Cerebellar cortex (tissue), 1 donor: ENCODE data around the gene KIZ.

Experiments used
- DNase-seq: peaks from one replicate; pipeline ENCODE4 v3.0.0-alpha.2; 2015; ENCODE audit warnings: low spot score

KIZ gene

DNA sequence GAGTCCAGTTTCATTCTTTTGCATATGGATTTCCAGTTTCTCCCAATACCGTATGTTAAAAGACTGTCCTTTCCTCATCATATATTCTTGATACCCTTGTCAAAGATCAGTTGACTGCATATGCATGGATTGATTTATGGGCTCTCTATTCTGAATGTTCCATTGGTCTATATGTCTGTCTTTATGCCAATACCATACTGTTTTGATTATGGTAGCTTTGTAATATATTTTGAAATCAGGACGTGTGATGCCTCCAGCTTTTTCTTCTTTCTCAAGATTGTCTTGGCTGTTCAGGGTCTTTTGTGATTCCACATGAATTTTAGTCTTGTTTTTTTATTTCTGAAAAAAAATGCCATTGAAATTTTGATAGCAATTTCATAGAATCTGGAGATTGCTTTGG lies 51.9 kb downstream of the KIZ start:
- DNase-seq: no peak

DNA sequence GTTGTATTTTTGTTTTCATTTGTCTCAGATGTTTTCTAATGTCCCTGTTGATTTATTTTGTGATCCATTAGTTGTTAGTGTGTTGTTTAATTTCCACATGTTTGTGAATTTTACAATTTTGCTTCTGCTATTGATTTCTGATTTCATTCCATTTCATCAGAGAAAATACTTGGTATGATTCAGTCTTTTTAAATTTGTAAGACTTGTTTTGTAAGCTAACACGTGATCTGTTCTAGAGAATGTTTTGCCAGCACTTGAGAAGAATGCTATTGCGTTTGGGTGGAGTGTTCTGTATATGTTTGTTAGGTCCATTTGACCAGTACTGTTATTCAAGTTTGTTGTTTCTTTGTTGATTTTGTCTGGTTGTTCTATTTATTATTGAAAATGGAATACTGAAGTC lies 53.9 kb downstream of the KIZ start:
- no peak for DNase-seq

DNA sequence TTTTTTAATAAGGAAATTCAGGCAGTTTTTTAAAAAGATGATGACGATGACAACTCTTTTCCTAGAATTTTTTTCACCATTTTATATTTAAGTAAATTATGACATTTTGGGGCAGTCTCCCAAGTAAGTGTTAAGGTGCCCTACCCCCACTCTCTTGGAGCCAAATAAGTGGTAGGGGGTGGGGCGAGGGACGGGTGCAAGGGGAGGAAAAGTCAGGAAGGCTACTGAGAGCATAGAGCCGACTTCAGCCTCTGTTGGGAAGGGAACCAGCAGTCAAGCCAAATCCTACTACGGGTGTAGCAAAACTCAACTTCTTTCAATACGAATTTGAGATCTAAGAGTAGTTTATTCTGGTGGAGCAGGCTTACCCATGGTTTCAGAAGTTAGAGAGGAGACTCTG lies 54.4 kb downstream of the KIZ start:
- no peak for DNase-seq

DNA sequence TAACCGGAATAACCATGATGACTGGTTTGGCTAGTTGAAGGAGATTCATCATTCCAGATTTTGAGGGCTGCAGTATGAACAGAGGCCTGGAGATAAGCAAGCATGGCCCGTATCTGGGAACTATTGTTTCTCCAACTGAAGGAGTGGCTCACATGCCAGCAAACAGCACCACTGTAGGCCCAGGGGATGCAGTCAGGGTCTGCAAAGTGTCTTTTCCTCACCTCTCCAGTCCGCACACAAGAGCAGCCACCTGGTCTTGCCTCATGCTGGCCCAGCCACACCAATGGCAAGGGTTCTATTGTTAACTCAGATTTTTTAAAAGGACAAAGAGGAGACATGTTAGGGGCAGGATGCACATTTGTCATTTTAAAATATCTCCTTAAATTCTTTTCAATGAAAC lies 55.1 kb downstream of the KIZ start:
- no peak for DNase-seq

DNA sequence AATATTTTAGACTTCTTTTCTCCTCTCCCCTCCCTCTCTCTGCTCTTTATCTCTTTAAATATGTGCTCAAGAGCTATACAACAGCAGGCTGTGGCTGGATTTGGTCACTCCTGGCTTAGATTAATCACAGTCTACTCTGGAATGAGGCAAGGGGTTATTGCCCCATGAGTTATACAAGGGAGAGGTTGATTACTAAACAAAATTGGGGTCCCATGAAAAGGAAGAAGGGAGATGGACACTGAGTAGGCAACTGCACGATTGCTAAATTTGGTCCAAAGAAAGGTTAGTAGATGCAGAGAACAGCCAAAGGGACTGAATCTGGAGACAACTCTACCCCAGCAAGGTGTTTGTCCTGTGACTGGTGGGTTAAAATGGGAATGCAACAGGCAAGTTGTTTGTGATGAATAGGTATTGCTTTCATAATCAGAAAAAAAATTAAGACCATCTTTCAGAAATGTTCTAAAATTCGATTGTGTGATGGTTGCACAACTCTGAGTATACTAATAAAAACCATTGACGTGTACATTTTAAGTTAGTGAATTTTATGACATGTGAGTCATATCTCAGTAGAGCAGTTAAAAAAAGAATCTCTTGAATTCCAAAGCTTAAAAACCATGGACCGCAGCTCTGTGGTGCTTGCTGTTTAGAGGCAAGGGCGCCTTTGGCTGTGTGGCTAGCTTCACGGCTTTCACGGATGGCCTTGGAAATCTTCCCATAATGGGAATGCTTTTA lies 57.1 kb downstream of the KIZ start:
- no peak for DNase-seq

DNA sequence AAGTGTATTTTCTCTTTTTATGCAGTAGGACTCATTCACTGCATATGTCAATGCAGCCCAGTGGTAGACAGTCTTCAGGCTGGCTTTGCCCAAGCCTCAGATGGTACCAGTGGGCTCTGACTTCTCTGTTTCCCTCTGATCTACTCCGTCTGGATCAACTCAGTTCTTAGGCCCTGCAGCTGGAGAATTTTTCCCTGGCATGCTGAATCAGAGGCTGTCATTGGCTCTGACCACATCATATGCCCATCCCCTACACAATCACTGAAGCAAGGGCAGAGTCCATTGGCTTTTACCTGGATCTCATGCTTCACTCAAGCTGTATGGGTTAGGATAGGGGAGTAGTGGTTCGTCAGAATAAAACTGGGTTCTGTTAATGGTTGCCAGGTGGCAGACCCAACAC lies 57.8 kb downstream of the KIZ start:
- DNase-seq: no peak

DNA sequence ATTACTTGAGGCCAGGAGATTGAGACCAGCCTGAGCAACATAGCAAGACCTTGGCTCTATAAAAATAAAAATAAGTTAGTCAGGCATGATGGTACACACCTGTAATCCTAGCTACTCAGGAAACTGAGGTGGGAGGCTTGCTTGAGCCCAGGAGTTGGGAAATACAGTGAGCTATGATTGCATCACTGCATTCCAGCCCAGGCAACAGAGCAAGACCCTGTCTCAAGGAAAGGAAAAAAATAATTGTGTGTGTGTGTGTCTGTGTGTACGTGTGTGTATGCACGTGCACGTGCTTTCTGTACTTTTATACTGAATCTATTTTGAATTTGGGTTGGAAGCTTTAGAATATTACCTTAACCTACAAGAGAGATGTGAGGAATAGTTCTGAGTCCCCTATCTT lies 58.9 kb downstream of the KIZ start:
- no peak for DNase-seq

DNA sequence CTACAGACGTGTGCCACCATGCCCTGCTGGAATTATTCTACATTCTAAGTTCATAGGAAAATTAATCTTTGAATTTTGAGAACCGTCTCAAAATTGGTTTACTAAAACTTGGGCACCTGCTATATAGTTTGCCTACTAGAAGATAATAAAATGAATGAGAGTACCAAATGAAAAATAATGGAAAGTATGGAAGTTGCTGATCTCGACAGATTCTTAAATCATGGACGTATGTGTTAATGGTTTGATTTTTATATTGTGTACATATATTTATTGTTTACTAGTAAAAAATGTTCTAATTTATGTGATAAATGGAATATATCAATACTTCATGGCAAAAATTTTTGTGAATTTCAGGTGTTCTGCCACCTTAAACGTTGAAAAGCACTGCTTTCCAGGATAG lies 60.0 kb downstream of the KIZ start:
- DNase-seq: no peak

DNA sequence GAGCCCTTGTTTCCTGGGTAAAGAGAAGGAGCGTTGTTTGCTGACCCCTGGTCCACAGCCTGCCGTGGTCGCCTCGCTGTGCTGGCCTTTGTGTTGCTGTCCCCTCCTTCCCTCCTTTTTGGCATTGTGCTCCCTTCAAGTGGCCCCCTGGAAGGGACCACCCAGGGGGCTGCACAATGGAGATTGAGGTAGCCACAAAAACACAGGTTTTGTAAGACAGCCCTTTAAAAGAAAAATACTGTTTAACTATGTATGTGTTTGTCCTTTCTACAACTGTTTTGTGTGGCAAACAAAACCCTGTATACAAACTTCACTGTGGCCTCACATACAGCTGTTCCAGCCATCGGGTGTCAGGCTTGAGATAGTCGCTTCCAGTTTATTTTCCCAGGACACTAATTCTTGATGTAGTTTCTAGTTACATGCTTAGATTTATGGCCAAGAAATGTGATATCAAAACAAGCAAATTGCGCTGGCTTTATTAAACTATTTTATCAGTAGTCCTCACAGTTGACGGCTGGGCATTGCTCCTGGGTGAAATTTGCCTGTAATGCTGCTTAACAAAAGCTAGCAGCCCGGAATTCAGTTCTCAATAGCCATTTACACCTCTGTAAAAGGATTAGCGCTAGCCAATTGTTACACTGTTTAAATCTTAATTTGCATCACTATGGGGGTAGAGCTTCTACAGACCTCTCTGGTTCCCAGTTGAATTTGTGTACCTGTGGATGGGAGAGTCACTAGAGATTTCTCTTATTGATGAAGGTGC lies 64.1 kb downstream of the KIZ start:
- no peak for DNase-seq

DNA sequence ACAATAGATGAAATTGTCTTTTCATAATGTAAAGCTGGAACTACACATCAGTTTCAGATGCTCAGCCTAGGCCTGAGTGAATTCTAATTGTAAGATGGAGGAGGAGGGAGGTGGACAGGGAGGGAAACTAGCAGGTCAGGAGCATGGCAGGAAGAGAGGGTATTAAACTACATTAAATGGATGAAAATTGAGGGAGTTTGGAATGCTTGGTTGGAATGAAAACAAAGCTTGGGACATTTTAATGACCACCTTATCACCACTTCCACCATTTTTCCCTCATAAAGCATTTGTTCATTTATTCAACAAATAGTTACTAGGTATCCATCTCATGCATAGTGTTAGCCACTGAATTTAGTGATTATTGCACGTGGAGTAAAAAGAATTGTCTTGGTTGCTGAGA lies 65.0 kb downstream of the KIZ start:
- no peak for DNase-seq

DNA sequence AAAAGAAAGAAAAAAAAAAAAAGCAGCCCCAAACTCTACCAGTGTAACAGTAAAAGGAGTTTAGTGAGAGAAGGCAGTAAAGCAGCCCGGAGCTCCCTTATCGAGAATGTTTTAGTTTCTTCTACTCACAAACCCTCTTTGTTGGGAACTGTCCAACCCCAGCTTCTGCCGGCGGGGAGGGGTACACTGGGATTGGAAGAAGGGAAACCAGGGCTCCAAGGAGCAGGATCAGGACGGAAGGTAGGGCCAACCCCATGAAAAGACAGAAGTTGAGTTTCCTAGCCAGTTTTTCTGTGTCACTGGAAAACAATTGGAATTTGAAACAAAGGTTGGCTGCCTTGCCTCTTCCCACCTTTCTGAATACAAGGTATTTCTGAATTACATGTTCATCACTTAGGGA lies 66.0 kb downstream of the KIZ start:
- DNase-seq: no peak

DNA sequence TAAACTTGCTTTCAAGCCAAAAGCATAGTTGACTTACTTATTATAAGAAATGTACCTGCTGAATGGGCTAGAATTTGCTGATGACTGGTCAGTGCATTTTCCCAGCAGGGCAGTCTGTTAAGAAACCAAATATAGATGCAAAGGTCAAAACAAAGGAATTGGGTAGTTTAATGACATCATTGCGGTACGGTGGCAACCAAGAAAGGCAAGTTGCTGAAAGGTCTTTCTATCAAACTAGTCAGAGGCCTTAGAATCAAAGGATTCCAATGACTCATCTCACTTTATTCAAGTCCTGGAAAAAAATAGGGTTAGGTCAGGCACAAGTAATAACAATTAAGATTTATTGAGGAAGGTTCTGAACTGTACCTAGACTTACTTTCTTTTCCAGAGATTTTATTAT lies 76.4 kb downstream of the KIZ start:
- no peak for DNase-seq

DNA sequence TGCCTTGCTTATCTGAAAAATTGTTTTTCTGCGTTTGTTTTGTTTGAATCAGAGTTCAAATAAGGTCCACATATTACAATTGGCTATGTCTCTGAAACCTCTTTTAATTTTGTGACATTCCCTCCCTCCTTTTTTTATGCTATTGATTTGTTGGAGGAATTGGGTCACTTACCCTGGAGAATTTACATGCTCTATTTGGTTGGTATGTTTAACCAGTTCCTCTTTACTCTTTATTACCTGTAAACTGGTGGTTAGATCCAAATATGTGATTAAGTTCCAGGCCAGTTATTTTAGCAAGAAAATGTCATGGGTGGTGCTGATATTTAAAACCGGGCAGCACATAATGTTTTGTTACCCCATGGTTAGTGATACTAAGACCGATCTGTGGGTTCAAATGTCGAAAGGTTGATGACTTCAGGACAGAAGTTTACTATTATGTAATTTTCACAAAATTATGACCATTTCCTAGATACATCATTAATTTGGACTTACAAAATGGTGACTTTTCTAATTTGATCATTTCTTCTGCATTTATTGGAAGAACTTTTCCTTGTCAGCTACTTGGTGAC lies 77.3 kb downstream of the KIZ start:
- no peak for DNase-seq

DNA sequence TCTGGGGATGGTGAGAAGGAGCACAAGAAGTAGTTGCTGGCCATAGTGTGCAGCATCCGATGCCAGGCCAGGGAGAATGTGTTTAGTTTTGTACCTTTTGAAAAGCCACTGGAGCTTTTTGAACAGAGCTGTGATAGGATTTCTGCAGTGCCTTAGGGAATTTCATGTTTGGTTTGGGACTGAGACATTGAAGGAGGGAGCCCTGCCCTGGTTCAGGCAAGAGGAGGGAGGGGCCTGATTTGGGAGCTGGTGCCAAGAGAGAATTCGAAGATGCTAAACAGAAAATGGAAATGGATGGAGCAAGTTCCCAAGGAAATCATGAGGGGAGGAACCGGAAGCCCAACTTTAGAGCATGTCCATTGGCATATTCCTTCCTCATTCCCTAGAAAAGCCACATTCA lies 80.7 kb downstream of the KIZ start:
- no peak for DNase-seq

DNA sequence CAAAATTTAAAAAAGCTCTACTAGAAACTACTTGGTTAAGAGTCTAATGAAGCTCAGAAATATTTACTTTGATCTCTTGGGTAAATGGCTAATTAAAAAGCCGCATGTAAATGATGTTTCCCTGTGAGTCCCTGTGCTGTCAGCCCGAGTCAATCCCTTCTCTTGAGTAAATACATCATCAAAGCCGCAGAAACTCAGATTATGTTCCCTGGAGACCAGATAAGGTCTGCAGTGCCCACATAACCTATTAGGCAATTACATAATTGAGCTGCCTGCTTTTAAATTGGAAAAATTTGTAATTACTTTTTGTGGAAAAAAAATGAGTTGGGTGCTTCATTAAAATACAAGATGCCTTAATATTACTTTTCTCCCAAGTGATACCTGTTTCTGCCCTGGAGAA lies 83.1 kb downstream of the KIZ start:
- DNase-seq: no peak

DNA sequence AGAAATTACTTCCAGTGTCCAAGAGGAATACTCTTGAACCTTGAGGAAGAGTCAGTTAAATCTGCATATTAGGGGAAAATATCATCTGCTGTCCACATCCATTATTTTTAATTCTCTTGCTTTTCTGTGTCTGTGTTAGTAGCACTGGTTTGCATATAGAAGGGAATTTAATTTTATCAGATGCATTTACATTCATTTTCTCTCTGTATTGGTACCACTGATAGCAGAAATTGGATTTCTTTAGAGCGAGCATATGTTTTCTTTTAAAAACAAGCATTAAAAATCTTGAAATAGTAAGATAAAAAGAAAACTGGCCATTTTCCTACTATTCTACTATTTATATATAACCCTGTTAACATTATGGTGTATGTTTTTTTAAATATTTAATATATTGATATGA lies 83.8 kb downstream of the KIZ start:
- DNase-seq: no peak

DNA sequence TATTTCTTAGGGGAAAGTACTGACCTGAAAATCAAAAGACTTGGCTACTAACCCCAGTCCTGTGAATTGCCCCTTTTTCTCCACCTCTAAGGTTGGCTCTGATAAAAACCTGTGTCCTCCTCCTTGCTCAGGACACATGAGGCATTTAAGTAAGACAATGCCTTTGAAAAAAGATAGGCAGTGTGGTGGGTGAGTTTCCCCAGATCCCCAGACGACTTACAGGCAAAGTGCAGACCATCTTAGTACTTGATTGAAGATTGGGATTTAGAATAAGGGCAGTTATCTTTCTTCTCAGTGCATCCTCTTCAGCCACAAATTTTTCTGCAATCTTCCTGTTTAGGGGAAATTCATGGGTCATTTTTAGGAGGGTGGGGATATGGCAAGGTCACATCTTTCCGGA lies 87.8 kb downstream of the KIZ start:
- DNase-seq: no peak

DNA sequence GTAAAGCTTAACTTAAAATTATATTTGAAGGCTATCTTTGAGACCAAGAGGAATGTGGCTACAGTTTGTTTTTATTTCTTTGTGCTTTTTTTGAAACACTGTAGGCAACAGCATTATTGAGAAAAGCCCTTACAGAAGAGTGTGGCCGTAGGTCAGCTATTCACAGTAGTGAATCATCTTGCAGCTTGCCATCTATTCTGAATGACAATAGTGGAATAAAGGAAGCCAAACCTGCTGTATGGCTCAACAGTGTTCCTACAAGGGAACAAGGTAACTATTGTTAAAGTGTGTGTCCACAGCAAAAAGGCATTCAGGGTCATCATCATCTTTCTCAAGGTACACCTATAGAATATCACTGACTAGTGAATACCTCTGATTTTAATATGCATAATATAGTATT lies 88.5 kb downstream of the KIZ start:
- no peak for DNase-seq

DNA sequence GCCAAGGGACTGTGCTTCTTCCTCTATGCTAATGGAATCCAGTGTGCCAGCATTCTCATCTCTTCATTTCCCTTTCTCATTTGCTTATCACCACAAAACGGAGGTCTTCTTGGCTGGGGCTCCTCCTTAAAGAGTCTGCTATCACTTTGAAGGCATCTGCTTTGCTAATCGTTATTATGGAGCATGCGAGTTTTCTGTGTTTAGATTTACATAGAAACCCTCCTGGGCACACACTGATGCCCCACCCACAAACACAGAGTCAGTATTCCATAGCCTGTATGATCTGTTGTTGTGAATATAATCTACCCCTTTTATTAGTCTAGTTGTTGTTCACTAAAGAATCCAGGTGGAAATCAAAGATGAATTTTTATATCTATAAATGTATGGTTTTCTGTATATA lies 93.8 kb downstream of the KIZ start:
- no peak for DNase-seq

DNA sequence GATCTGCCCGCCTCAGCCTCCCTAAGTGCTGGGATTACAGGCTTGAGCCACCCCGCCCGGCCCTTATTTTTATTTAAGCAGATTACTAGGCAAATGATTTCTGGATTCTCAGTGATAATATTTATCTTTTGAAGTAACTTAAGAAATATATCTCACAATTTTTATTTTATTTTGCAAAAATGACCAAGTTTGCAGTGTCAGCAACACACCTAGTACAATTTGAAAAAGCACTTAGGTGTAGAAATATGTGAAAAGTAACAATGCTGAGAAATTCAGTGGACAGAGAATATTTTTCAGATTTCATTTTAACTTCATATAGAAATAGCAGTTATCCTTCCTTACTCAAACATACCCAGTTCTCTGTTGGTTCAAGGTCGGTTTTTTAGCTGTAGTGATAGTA lies 98.3 kb downstream of the KIZ start:
- no peak for DNase-seq

DNA sequence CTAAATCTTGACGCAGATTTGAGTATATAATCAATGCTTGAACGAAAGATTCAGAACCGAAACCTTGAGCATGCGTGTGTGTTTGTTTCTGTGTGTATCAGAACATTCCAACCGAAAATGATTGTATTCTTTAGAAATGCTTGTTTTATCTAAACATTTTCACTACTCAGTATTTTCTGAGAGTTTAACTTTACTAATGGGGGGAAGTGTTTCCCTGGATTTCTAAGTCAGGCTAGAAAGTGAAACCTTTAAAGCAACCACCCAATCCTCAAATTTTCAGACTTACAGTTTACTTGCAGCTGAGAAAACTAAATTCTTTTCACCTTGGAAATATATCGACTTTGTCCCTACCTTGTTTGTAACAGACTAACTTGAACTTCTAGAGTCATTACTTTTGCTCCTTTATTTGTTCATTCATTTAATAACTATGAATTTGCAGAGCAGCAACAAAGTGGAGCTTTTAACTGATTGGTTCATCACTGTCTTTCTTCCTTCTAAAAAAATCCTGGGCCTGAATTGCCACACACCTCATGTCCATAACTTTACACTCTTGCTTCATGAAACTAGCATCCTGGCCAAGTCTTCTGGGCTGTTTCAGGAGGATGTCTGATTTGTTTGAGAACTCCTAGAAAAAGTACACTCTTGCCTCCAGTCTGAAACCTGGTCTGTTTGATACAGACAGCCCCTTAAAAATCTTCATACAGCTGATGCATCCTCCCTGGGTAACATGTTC lies 99.5 kb downstream of the KIZ start:
- DNase-seq: no peak

DNA sequence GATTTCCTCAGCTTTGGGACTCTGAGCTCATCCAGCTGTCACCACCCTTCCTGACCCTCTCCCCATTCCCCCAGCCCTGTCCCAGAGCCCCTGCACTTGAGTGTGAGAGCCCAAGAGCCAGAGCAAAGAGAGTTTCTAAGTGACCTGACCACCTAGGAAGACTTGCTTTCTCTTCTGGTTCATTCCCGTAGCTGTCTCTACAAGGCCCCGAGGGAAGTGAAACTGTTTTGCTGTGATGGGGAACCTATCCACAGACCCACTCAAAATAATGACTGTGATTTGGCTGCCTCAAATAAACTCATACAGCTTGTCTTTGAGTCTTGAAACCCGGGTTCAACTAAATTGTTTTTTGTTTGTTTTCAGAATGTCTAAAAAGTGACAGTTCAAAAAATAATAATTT lies 102.6 kb downstream of the KIZ start:
- DNase-seq: no peak

DNA sequence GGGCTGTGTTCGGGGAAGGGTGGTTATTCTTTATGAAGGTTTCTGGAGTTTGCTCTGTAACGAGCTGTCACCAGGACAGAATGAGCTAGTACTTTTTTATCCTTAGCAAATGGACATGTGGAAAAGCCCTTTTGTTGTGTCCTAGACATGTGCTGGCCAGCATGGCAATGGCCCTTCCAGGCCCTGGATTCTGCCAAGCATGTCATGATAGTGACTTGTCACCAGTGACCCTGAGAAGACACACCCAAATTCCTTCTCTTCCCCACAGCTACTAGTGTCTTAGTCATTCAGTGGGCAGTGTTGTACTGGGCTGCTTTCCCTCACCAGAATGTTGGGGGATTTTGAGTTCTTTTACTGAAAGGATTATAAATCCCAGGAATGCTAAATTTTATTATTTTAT lies 103.3 kb downstream of the KIZ start:
- no peak for DNase-seq
